K562 (cell line): ENCODE measurements around the gene ZNF280C. TPM values are rescaled to one million over a fixed set of nuclear protein-coding genes. Genes with fewer than 3 reads are reported as not detected.

Experiments used
- ARID4B ChIP-seq: sonication (generic); formaldehyde crosslinking; IDR thresholded peaks from 2 replicates; pipeline ENCODE4 v1.8.0; 2022; ENCODE audit warnings: mild to moderate bottlenecking, missing genetic modification reagents
- BRCA1 ChIP-seq, 2 experiments: fragments of 450-650 bp in 1 of 2; sonication (generic) in 1 of 2; formaldehyde crosslinking in 1 of 2; IDR thresholded peaks; 2 replicates each; pipeline versions ENCODE4 v1.5.0 to v1.6.1; 2017 to 2020; ENCODE audit warnings: mild to moderate bottlenecking in 1 of 2, missing genetic modification reagents in 1 of 2
- CTBP1 ChIP-seq: fragments of 450-650 bp; IDR thresholded peaks from 2 replicates; pipeline ENCODE4 v1.6.1; 2016; ENCODE audit warnings: borderline replicate concordance
- DMBX1 ChIP-seq: fragments of 250-450 bp; sonication (Bioruptor Pico); IDR thresholded peaks from 2 replicates; pipeline ENCODE4 v1.8.0; 2022; ENCODE audit warnings: inconsistent platforms, mild to moderate bottlenecking, moderate library complexity, borderline replicate concordance
- FOSL1 ChIP-seq: fragments of 200-800 bp; sonication (Bioruptor generic); conservative IDR thresholded peaks from 2 replicates; pipeline ENCODE4 v1.6.1; 2016; ENCODE audit warnings: missing genetic modification characterization, missing compliant biosample characterization
- KLF6 ChIP-seq: fragments of 250-450 bp; sonication (Bioruptor Pico); IDR thresholded peaks from 2 replicates; pipeline ENCODE4 v1.4.0; 2020; ENCODE audit warnings: mild to moderate bottlenecking, moderate library complexity, borderline replicate concordance
- MAFK ChIP-seq: IDR thresholded peaks from 2 replicates; pipeline ENCODE4 v1.6.1; 2011; ENCODE audit warnings: low read length, improper control_type of control experiment
- NFIX ChIP-seq: fragments of 250-450 bp; sonication (Bioruptor Pico); IDR thresholded peaks from 2 replicates; pipeline ENCODE4 v1.4.0; 2020; ENCODE audit warnings: low read depth, mild to moderate bottlenecking, moderate library complexity
- NFRKB ChIP-seq: fragments of 450-650 bp; IDR thresholded peaks from 2 replicates; pipeline ENCODE4 v1.6.1; 2016; ENCODE audit warnings: low read depth
- OTX1 ChIP-seq: fragments of 450-650 bp; formaldehyde crosslinking; IDR thresholded peaks from 2 replicates; pipeline ENCODE4 v1.4.0; 2022; ENCODE audit warnings: mild to moderate bottlenecking
- RCOR1 ChIP-seq, 2 experiments: IDR thresholded peaks; 2 replicates each; pipeline ENCODE4 v1.6.1; 2012; ENCODE audit warnings: low read depth in 2 of 2, low read length in 2 of 2, borderline replicate concordance in 1 of 2, improper control_type of control experiment in 1 of 2
- SMARCB1 ChIP-seq: IDR thresholded peaks from 2 replicates; pipeline ENCODE4 v1.6.1; 2011; ENCODE audit warnings: improper control_type of control experiment, low read depth; ENCODE audit not compliant: insufficient read length
- TAF1 ChIP-seq: IDR thresholded peaks from 2 replicates; pipeline ENCODE4 v1.6.1; 2011; ENCODE audit warnings: mild to moderate bottlenecking, low read length, moderate library complexity; ENCODE audit not compliant: insufficient read depth, control insufficient read depth, severe bottlenecking; ENCODE audit errors: extremely low read depth
- TEAD1 ChIP-seq, 2 experiments: fragments of 450-650 bp in 1 of 2; sonication (generic) in 1 of 2; formaldehyde crosslinking; IDR thresholded peaks; 2 replicates each; pipeline versions ENCODE4 v1.4.0 to v1.8.0; 2020 to 2022; ENCODE audit warnings: mild to moderate bottlenecking in 2 of 2, missing genetic modification reagents in 1 of 2
- TRIM24 ChIP-seq, 2 experiments: fragments of 450-650 bp; IDR thresholded peaks; 2 replicates each; pipeline ENCODE4 v1.6.1; 2016
- ZBED1 ChIP-seq: IDR thresholded peaks from 2 replicates; pipeline ENCODE4 v1.6.1; 2014
- ZFP36 ChIP-seq: fragments of 150-350 bp; IDR thresholded peaks from 2 replicates; pipeline ENCODE4 v1.6.1; 2018; ENCODE audit warnings: low read length, low read depth; ENCODE audit not compliant: partially characterized antibody
- ZNF311 ChIP-seq: fragments of 250-450 bp; sonication (Bioruptor Pico); IDR thresholded peaks from 2 replicates; pipeline ENCODE4 v1.4.0; 2020; ENCODE audit warnings: mild to moderate bottlenecking, moderate library complexity
- ZNF395 ChIP-seq: fragments of 200-800 bp; sonication (Bioruptor generic); IDR thresholded peaks from 2 replicates; pipeline ENCODE4 v1.6.1; 2017; ENCODE audit warnings: missing genetic modification characterization, missing compliant biosample characterization
- polyA plus RNA-seq, 8 experiments: library from polyadenylated mRNA; depleted of rRNA in 4 of 8; stranded (reverse) in 5 of 8; unstranded in 3 of 8; fragments of >200 nt; fragmentation: Nextera tagmentation in 2 of 8; fragmentation: Illumina TruSeq in 1 of 8; extraction: Ambion mirVana in 2 of 8; extraction: Trizol in 1 of 8; gene quantifications; 2 replicates each; pipeline versions ENCODE4 v1.2.1 to v1.2.3, GENCODE V29; 2011 to 2014; ENCODE audit warnings: inconsistent platforms in 1 of 8, missing spikeins in 1 of 8
- total RNA-seq, 7 experiments: library from RNA; depleted of rRNA in 6 of 7; stranded (reverse); fragments of >200 nt in 6 of 7; fragmentation: Illumina TruSeq in 2 of 7; extraction: Trizol in 2 of 7; gene quantifications; 2 replicates each; pipeline versions ENCODE4 v1.2.1 to v1.2.3, GENCODE V29; 2011 to 2021; ENCODE audit warnings: low replicate concordance in 1 of 7
- TF ChIP-seq, protein P1 (sequence below): sonication (generic); formaldehyde crosslinking; IDR thresholded peaks from 2 replicates; pipeline ENCODE4 v1.8.0; 2022; ENCODE audit warnings: mild to moderate bottlenecking, missing genetic modification reagents
- TF ChIP-seq, protein P2 (sequence below), 2 experiments: fragments of 250-450 bp in 1 of 2; fragments of 450-650 bp in 1 of 2; sonication (Bioruptor Pico) in 1 of 2; IDR thresholded peaks; 2 replicates each; pipeline versions ENCODE4 v1.6.1 to v1.8.0; 2016 to 2021; ENCODE audit warnings: mild to moderate bottlenecking in 2 of 2, moderate library complexity in 2 of 2, missing compliant biosample characterization in 1 of 2, missing genetic modification characterization in 1 of 2

Gene ZNF280C
- total and polyA plus RNA-seq, 9 of the 15 experiments (the other 6 are each of a cell fraction or from before 2014, with no cell fraction given) = 1.6 to 8.3 (median 4.4) TPM

- peak; percentile 94 for TF ChIP-seq ZNF395 (CRISPR knock-in tag)
- peak; percentile 71; the same call in 1 of the 2 replicates for TF ChIP-seq NFRKB
- TF ChIP-seq DMBX1 = peak; percentile 86
- no peak for TF ChIP-seq OTX1 (CRISPR knock-in tag)
- TF ChIP-seq ZNF311 (CRISPR knock-in tag) = 0 out of 2 replicates have a peak, but pooled peaks have one; percentile 35
- peak; percentile 51; the same call in 1 of the 2 replicates for TF ChIP-seq FOSL1 (tag)
- peak in 1 of 2 experiments; percentile 57; a peak in 2 of 4 replicates for TF ChIP-seq TEAD1 (CRISPR knock-in tag; IDR thresholded peaks at IDR 0.05)
- 0 out of 4 replicates have a peak, but pooled peaks of 1 of the 2 experiments have one; percentile 48 for TF ChIP-seq RCOR1 (IDR thresholded peaks at IDR 0.05; ENCODE audit: borderline replicate concordance in 1 of 2, low read depth in 2 of 2, low read length in 2 of 2)
- TF ChIP-seq TAF1 = peak; percentile 85
- peak; percentile 72; the same call in 1 of the 2 replicates for TF ChIP-seq KLF6 (CRISPR knock-in tag)
- TF ChIP-seq, protein P1, sequence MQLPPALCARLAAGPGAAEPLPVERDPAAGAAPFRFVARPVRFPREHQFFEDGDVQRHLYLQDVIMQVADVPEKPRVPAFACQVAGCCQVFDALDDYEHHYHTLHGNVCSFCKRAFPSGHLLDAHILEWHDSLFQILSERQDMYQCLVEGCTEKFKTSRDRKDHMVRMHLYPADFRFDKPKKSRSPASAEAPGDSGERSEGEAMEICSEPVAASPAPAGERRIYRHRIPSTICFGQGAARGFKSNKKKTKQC (CRISPR knock-in tag) = 0 out of 2 replicates have a peak, but pooled peaks have one; percentile 21
- TF ChIP-seq NFIX = no peak
- no peak for TF ChIP-seq MAFK
- TF ChIP-seq CTBP1 = peak; percentile 67
- TF ChIP-seq ARID4B = no peak
- TF ChIP-seq BRCA1 (IDR thresholded peaks at IDR 0.05) = no peak
- no peak for TF ChIP-seq BRCA1 (CRISPR knock-in tag; IDR thresholded peaks at IDR 0.05)
- peak; percentile 31 for TF ChIP-seq ZFP36
- no peak for TF ChIP-seq ZBED1
- TF ChIP-seq, protein P2, sequence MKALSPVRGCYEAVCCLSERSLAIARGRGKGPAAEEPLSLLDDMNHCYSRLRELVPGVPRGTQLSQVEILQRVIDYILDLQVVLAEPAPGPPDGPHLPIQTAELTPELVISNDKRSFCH (CRISPR knock-in tag; IDR thresholded peaks at IDR 0.05) = no peak
- TF ChIP-seq, protein P2 (tag; IDR thresholded peaks at IDR 0.05) = peak; percentile 72
- no peak for TF ChIP-seq SMARCB1
- TF ChIP-seq TRIM24 (IDR thresholded peaks at IDR 0.05) = no peak
Measured at GRCh38 chrX:130268449-130269170, at the start of gene ZNF280C (continued).
